Raji (cell line): ENCODE data around the gene SH3PXD2A.

ENCODE experiments used
- POLR2A ChIP-seq: IDR thresholded peaks from 2 replicates; pipeline ENCODE4 v1.6.1; 2011; ENCODE audit warnings: low read depth, low read length, control low read depth; ENCODE audit not compliant: insufficient read depth

The SH3PXD2A gene

GRCh38 chr10:103590060-103590459 lies 265.3 kb downstream of the SH3PXD2A start:
- TF ChIP-seq POLR2A, result no peak

- TF ChIP-seq POLR2A, result no peak
Measured at GRCh38 chr10:103589074-103589630, 266.2 kb downstream of the SH3PXD2A start.

- no peak for TF ChIP-seq POLR2A
Measured at GRCh38 chr10:103587073-103587472, 268.3 kb downstream of the SH3PXD2A start.

GRCh38 chr10:103585011-103585405 lies 270.4 kb downstream of the SH3PXD2A start:
- TF ChIP-seq POLR2A, result no peak

- no peak for TF ChIP-seq POLR2A
Measured at GRCh38 chr10:103584216-103585010, 271.0 kb downstream of the SH3PXD2A start.

- no peak for TF ChIP-seq POLR2A
Measured at GRCh38 chr10:103583871-103584215, 271.5 kb downstream of the SH3PXD2A start.

- TF ChIP-seq POLR2A, result no peak
Measured at GRCh38 chr10:103582331-103583123, 272.8 kb downstream of the SH3PXD2A start.

- TF ChIP-seq POLR2A, result no peak
Measured at GRCh38 chr10:103581499-103581898, 273.9 kb downstream of the SH3PXD2A start.

GRCh38 chr10:103580430-103580829 lies 274.9 kb downstream of the SH3PXD2A start:
- no peak for TF ChIP-seq POLR2A

GRCh38 chr10:103580011-103580410 lies 275.4 kb downstream of the SH3PXD2A start:
- TF ChIP-seq POLR2A, result no peak

GRCh38 chr10:103578782-103579382 lies 276.5 kb downstream of the SH3PXD2A start:
- no peak for TF ChIP-seq POLR2A

- no peak for TF ChIP-seq POLR2A
Measured at GRCh38 chr10:103576862-103577261, 278.5 kb downstream of the SH3PXD2A start.

GRCh38 chr10:103576076-103576471 lies 279.3 kb downstream of the SH3PXD2A start:
- no peak for TF ChIP-seq POLR2A

- TF ChIP-seq POLR2A, result no peak
Measured at GRCh38 chr10:103575416-103576075, 279.8 kb downstream of the SH3PXD2A start.

GRCh38 chr10:103574097-103575061 lies 281.0 kb downstream of the SH3PXD2A start:
- no peak for TF ChIP-seq POLR2A

GRCh38 chr10:103573205-103573487 lies 282.2 kb downstream of the SH3PXD2A start:
- TF ChIP-seq POLR2A, result no peak
